Natural killer cell (primary cell): ENCODE measurements around the gene CMSS1. TPM values are rescaled to one million over a fixed set of nuclear protein-coding genes. Genes with fewer than 3 reads are reported as not detected.

Experiments used
- ATAC-seq, 3 donors: fragments of 150-1000 bp in 2 of 3; fragments of 200-7000 bp in 1 of 3; cut with Tn5 transposase; 1 replicate in 1 of 3; 2 replicates in 2 of 3; pipeline ENCODE4 v1.10.0; 2021; ENCODE audit warnings: mild to moderate bottlenecking in 2 of 3, moderate library complexity in 2 of 3
- DNase-seq, 2 donors: peaks; one replicate each; pipeline versions ENCODE4 v3.0.0 to v3.0.0-alpha.2; 2013 to 2021; ENCODE audit warnings: mixed read lengths in 1 of 2
- H3K27ac ChIP-seq: one replicate; pipeline ENCODE4 v1.5.1; 2013; ENCODE audit warnings: mild to moderate bottlenecking, low read length
- H3K27me3 ChIP-seq: one replicate; pipeline ENCODE4 v1.6.1; 2013; ENCODE audit warnings: low read length; ENCODE audit not compliant: control insufficient read depth, insufficient read depth
- H3K36me3 ChIP-seq: one replicate; pipeline ENCODE4 v1.6.1; 2013; ENCODE audit warnings: low read length; ENCODE audit not compliant: control insufficient read depth, insufficient read depth
- H3K4me1 ChIP-seq: one replicate; pipeline ENCODE4 v1.6.1; 2013; ENCODE audit warnings: low read length; ENCODE audit not compliant: control insufficient read depth, insufficient read depth
- H3K4me3 ChIP-seq: one replicate; pipeline ENCODE4 v1.5.1; 2013; ENCODE audit warnings: low read length
- H3K9me3 ChIP-seq: one replicate; pipeline ENCODE4 v1.6.1; 2013; ENCODE audit warnings: low read length; ENCODE audit not compliant: control insufficient read depth, insufficient read depth
- H3K27ac Mint-ChIP-seq, 2 donors: one replicate each; pipeline ENCODE4 v1.8.0; 2022; ENCODE audit warnings: mild to moderate bottlenecking in 2 of 2, mixed read lengths in 2 of 2, moderate library complexity in 1 of 2
- H3K27me3 Mint-ChIP-seq, 2 donors: one replicate each; pipeline ENCODE4 v1.8.0; 2022; ENCODE audit warnings: low read depth in 2 of 2, mixed read lengths in 2 of 2
- H3K36me3 Mint-ChIP-seq: one replicate; pipeline ENCODE4 v1.8.0; 2022; ENCODE audit warnings: mixed read lengths
- H3K4me1 Mint-ChIP-seq, 2 donors: one replicate each; pipeline ENCODE4 v1.8.0; 2022; ENCODE audit warnings: mixed read lengths in 2 of 2
- H3K4me3 Mint-ChIP-seq: one replicate; pipeline ENCODE4 v1.8.0; 2022; ENCODE audit warnings: mild to moderate bottlenecking, moderate library complexity, mixed read lengths
- H3K9me3 Mint-ChIP-seq, 2 donors: one replicate each; pipeline ENCODE4 v1.8.0; 2022; ENCODE audit warnings: mixed read lengths in 2 of 2
- CTCF ChIP-seq: fragments of 200-600 bp; IDR thresholded peaks from one replicate; pipeline ENCODE4 v1.8.0; 2022; ENCODE audit warnings: antibody characterized with exemption
- WGBS: methylation state at CpG from one replicate; pipeline ENCODE4 v1.1.7; 2013; ENCODE audit warnings: missing lambda C conversion rate; ENCODE audit not compliant: insufficient coverage; 5-methylcytosine and 5-hydroxymethylcytosine counted together
- intact Hi-C: fragments of 100-400 bp; cut with micrococcal nuclease; formaldehyde crosslinking; loops from one replicate; pipeline ENCODE4 v1.14.2; 2022
- total RNA-seq, 4 donors: library from RNA; stranded (reverse); fragments of 120-200 nt in 1 of 4; gene quantifications; one replicate each; pipeline versions ENCODE4 v1.2.3 to v1.2.4, GENCODE V29; 2013 to 2022

Gene CMSS1
- total RNA-seq, 3 donors from 2014 or later (not counting 1 experiment from before 2014, with no cell fraction given), result 7.8 to 12.7 (median 9.2) TPM

GRCh38 chr3:99777210-99777549, 40.5 kb upstream of the CMSS1 start:
- 89% methylated on average over 2 of the region's 2 CpGs for WGBS
- no peak overlapping the region for H3K4me3 Mint-ChIP-seq
- Histone ChIP-seq H3K9me3 (no peaks in the 10 kb centered on the region), H3K27me3 (peaks cover 2% of the 10 kb centered on the region), H3K36me3 (no peaks in the 10 kb centered on the region), H3K4me1 (no peaks in the 10 kb centered on the region), H3K4me3 (no peak overlapping the region), H3K27ac (no peak overlapping the region)
- H3K27me3 Mint-ChIP-seq, result peaks cover 11 to 12% of the 10 kb centered on the region in 2 donors
- H3K4me1 Mint-ChIP-seq, result no peaks in the 10 kb centered on the region
- H3K36me3 Mint-ChIP-seq, result no peaks in the 10 kb centered on the region
- no peak for ATAC-seq
- H3K9me3 Mint-ChIP-seq, result no peaks in the 10 kb centered on the region
- H3K27ac Mint-ChIP-seq, result no peak overlapping the region
- DNase-seq, result no peak
- TF ChIP-seq CTCF, result no peak
- intact Hi-C loops, result no loop called here

- H3K27me3 Mint-ChIP-seq, result peaks cover 11 to 12% of the 10 kb centered on the region in 2 donors
- intact Hi-C loops, result no loop called here
- Histone ChIP-seq H3K4me3 (no peak overlapping the region), H3K9me3 (no peaks in the 10 kb centered on the region), H3K27ac (no peak overlapping the region), H3K27me3 (peaks cover 2% of the 10 kb centered on the region), H3K4me1 (no peaks in the 10 kb centered on the region), H3K36me3 (no peaks in the 10 kb centered on the region)
- H3K9me3 Mint-ChIP-seq, result no peaks in the 10 kb centered on the region
- no peak overlapping the region for H3K4me3 Mint-ChIP-seq
- no peaks in the 10 kb centered on the region for H3K4me1 Mint-ChIP-seq
- no peaks in the 10 kb centered on the region for H3K36me3 Mint-ChIP-seq
- WGBS, result 74% methylated on average over 2 of the region's 2 CpGs
- DNase-seq (no peak), ATAC-seq (no peak)
- TF ChIP-seq CTCF, result no peak
- H3K27ac Mint-ChIP-seq, result no peak overlapping the region
These were observed 40.0 kb upstream of the CMSS1 start for GRCh38 chr3:99777708-99778107.

GRCh38 chr3:99780749-99781148, 36.9 kb upstream of the CMSS1 start:
- H3K27me3 Mint-ChIP-seq, result peaks cover 12 to 28% of the 10 kb centered on the region in 2 donors
- H3K4me3 Mint-ChIP-seq, result no peak overlapping the region
- DNase-seq (no peak), ATAC-seq (no peak)
- H3K27me3 ChIP-seq, result peaks cover 2% of the 10 kb centered on the region
- no peaks in the 10 kb centered on the region for H3K4me1 Mint-ChIP-seq
- no peak overlapping the region for H3K27ac Mint-ChIP-seq
- WGBS, result 40% methylated on average over 3 of the region's 3 CpGs
- H3K9me3 Mint-ChIP-seq, result no peaks in the 10 kb centered on the region
- intact Hi-C loops, result no loop called here
- no peak for TF ChIP-seq CTCF
- no peaks in the 10 kb centered on the region for H3K36me3 Mint-ChIP-seq
- H3K36me3 ChIP-seq, result no peaks in the 10 kb centered on the region
- no peaks in the 10 kb centered on the region for H3K9me3 ChIP-seq
- H3K4me3 ChIP-seq, result no peak overlapping the region
- no peaks in the 10 kb centered on the region for H3K4me1 ChIP-seq
- no peak overlapping the region for H3K27ac ChIP-seq

- Mint-ChIP-seq H3K27me3 (peaks cover 15 to 29% of the 10 kb centered on the region in 2 donors), H3K27ac (no peak overlapping the region), H3K4me1 (no peaks in the 10 kb centered on the region), H3K36me3 (no peaks in the 10 kb centered on the region), H3K4me3 (no peak overlapping the region), H3K9me3 (no peaks in the 10 kb centered on the region)
- 65% methylated on average over 3 of the region's 3 CpGs for WGBS
- Histone ChIP-seq H3K27me3 (peaks cover 2% of the 10 kb centered on the region), H3K9me3 (no peaks in the 10 kb centered on the region), H3K4me3 (no peak overlapping the region), H3K27ac (no peak overlapping the region), H3K36me3 (no peaks in the 10 kb centered on the region), H3K4me1 (no peaks in the 10 kb centered on the region)
- intact Hi-C loops, result no loop called here
- ATAC-seq, result no peak
- no peak for DNase-seq
- TF ChIP-seq CTCF, result no peak
These were observed 35.9 kb upstream of the CMSS1 start for GRCh38 chr3:99781761-99782160.
